OCI-LY3 (cell line): ENCODE data around the gene CCDC3.

Source experiments
- EZH2phosphoT487 ChIP-seq: fragments of 200-600 bp; shearing (Covaris generic); IDR thresholded peaks from 2 replicates; pipeline ENCODE4 v1.6.1; 2018; ENCODE audit warnings: antibody characterized with exemption, mixed run types, low read depth
- TF ChIP-seq, protein P1 (sequence below): fragments of 200-600, 300-600 bp; sonication (generic); IDR thresholded peaks from 2 replicates; pipeline ENCODE4 v1.5.1; 2014; ENCODE audit warnings: antibody characterized with exemption, low read length, low read depth

GRCh38 chr10:13016426-13016825 lies 14.9 kb upstream of the CCDC3 start:
- TF ChIP-seq, protein P1, sequence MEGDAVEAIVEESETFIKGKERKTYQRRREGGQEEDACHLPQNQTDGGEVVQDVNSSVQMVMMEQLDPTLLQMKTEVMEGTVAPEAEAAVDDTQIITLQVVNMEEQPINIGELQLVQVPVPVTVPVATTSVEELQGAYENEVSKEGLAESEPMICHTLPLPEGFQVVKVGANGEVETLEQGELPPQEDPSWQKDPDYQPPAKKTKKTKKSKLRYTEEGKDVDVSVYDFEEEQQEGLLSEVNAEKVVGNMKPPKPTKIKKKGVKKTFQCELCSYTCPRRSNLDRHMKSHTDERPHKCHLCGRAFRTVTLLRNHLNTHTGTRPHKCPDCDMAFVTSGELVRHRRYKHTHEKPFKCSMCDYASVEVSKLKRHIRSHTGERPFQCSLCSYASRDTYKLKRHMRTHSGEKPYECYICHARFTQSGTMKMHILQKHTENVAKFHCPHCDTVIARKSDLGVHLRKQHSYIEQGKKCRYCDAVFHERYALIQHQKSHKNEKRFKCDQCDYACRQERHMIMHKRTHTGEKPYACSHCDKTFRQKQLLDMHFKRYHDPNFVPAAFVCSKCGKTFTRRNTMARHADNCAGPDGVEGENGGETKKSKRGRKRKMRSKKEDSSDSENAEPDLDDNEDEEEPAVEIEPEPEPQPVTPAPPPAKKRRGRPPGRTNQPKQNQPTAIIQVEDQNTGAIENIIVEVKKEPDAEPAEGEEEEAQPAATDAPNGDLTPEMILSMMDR = no peak
- TF ChIP-seq EZH2phosphoT487 = no peak
